WTC11 (cell line): ENCODE data around the gene CPE.

Experiments used
- AFF4 ChIP-seq: sonication (generic); formaldehyde crosslinking; IDR thresholded peaks from 2 replicates; pipeline ENCODE4 v1.8.1; 2023; ENCODE audit warnings: mild to moderate bottlenecking, missing genetic modification reagents, borderline replicate concordance
- ARID4B ChIP-seq: sonication (generic); formaldehyde crosslinking; IDR thresholded peaks from 2 replicates; pipeline ENCODE4 v1.8.0; 2023; ENCODE audit warnings: missing genetic modification reagents, mild to moderate bottlenecking, borderline replicate concordance
- CTCF ChIP-seq: fragments of 200-600 bp; IDR thresholded peaks from 2 replicates; pipeline ENCODE4 v1.8.0; 2022; ENCODE audit warnings: antibody characterized with exemption
- E2F4 ChIP-seq: sonication (generic); formaldehyde crosslinking; IDR thresholded peaks from 2 replicates; pipeline ENCODE4 v1.8.1; 2022; ENCODE audit warnings: low read depth, mild to moderate bottlenecking, moderate library complexity, missing genetic modification reagents, borderline replicate concordance
- FOXJ3 ChIP-seq: sonication (generic); formaldehyde crosslinking; IDR thresholded peaks from 2 replicates; pipeline ENCODE4 v1.9.0; 2021; ENCODE audit warnings: missing genetic modification reagents, mild to moderate bottlenecking, borderline replicate concordance
- GABPB1 ChIP-seq: sonication (generic); formaldehyde crosslinking; IDR thresholded peaks from 2 replicates; pipeline ENCODE4 v1.8.1; 2023; ENCODE audit warnings: mild to moderate bottlenecking, missing genetic modification reagents
- HMGXB4 ChIP-seq: sonication (generic); formaldehyde crosslinking; IDR thresholded peaks from 2 replicates; pipeline ENCODE4 v1.8.1; 2023; ENCODE audit warnings: mild to moderate bottlenecking, moderate library complexity, missing genetic modification reagents
- JUN ChIP-seq: sonication (generic); formaldehyde crosslinking; IDR thresholded peaks from 2 replicates; pipeline ENCODE4 v1.8.0; 2023; ENCODE audit warnings: mild to moderate bottlenecking, missing genetic modification reagents
- MAX ChIP-seq: sonication (generic); formaldehyde crosslinking; IDR thresholded peaks from 2 replicates; pipeline ENCODE4 v1.8.0; 2022; ENCODE audit warnings: mild to moderate bottlenecking, missing genetic modification reagents
- SP1 ChIP-seq: sonication (generic); formaldehyde crosslinking; conservative IDR thresholded peaks from 2 replicates; pipeline ENCODE4 v1.8.1; 2022; ENCODE audit warnings: missing genetic modification reagents
- TCF7 ChIP-seq: sonication (generic); formaldehyde crosslinking; IDR thresholded peaks from 2 replicates; pipeline ENCODE4 v1.8.0; 2022; ENCODE audit warnings: mild to moderate bottlenecking, low read depth, missing genetic modification reagents, moderate library complexity
- USF2 ChIP-seq: sonication (generic); formaldehyde crosslinking; IDR thresholded peaks from 2 replicates; pipeline ENCODE4 v1.8.1; 2023; ENCODE audit warnings: mild to moderate bottlenecking, missing genetic modification reagents, moderate library complexity
- ZNF263 ChIP-seq: sonication (generic); formaldehyde crosslinking; IDR thresholded peaks from 2 replicates; pipeline ENCODE4 v1.8.1; 2022; ENCODE audit warnings: low read depth, mild to moderate bottlenecking, moderate library complexity, missing genetic modification reagents
- ZNF425 ChIP-seq: fragments of 250-450 bp; sonication (Bioruptor Pico); conservative IDR thresholded peaks from 2 replicates; pipeline ENCODE4 v1.9.0; 2021; ENCODE audit warnings: mild to moderate bottlenecking

GRCh38 chr4:165516281-165516833 is 137.5 kb downstream of the CPE start:
- TF ChIP-seq GABPB1 = no peak
- no peak for TF ChIP-seq HMGXB4 (CRISPR knock-in tag)
- no peak for TF ChIP-seq AFF4 (CRISPR knock-in tag)
- no peak for TF ChIP-seq FOXJ3
- TF ChIP-seq CTCF = no peak
- TF ChIP-seq JUN (CRISPR knock-in tag) = no peak
- TF ChIP-seq ZNF263 (CRISPR knock-in tag) = no peak
- no peak for TF ChIP-seq TCF7 (CRISPR knock-in tag)
- TF ChIP-seq E2F4 (CRISPR knock-in tag) = no peak
- TF ChIP-seq SP1 = no peak
- no peak for TF ChIP-seq ZNF425
- no peak for TF ChIP-seq ARID4B (CRISPR knock-in tag)
- no peak for TF ChIP-seq MAX (CRISPR knock-in tag)
- no peak for TF ChIP-seq USF2 (CRISPR knock-in tag)
